NCI-H128 (cell line): ENCODE results near the gene C14orf180.

Experiments
- DNase-seq: peaks from one replicate; lab custom pipeline; 2025; ENCODE audit not compliant: unreplicated experiment; lab: John Stamatoyannopoulos, UW

Gene C14orf180

DNA sequence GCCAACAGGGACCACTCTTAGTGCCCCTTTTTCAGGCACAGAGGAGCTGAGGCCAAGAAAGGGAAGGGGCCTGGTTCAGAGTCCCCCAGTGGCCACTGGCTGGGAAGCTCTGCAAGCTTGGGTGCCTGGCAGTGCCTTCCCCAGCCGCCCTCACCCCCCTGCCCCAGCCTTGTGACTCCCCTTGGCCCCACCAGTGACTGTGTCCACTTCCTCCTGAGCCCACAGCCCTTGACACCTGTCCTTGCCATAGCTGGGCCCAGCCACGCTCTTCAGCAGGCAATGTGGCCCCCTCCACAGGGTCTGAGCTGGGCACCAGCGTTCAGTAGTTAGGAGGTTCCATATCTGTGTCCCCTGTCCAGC is 19.0 kb upstream of the C14orf180 start:
- no peak for DNase-seq

DNA sequence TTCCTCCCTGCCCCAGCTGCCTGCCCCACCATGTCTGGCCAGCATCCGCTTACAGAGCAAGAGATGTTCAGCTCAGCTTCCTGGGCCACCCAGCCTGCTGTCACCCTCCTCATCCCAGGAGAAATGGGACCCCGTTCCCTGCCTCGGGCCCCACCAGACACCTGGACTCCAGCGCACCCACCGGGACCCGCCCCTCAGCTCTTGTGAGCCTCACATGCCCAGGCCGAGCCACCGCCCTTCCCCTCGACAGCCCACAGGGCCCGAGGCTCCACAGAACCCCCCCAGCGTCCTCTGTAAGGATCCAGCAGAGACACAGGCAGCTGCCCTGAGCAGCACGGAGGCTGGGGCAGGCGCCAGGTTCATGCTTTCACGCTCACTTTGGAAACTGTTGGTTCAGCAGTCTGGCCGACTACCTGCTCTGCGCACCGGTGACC is 18.4 kb upstream of the C14orf180 start:
- no peak for DNase-seq

- no peak for DNase-seq
Measured at GRCh38 chr14:104561632-104562495, 17.7 kb upstream of the C14orf180 start.

DNA sequence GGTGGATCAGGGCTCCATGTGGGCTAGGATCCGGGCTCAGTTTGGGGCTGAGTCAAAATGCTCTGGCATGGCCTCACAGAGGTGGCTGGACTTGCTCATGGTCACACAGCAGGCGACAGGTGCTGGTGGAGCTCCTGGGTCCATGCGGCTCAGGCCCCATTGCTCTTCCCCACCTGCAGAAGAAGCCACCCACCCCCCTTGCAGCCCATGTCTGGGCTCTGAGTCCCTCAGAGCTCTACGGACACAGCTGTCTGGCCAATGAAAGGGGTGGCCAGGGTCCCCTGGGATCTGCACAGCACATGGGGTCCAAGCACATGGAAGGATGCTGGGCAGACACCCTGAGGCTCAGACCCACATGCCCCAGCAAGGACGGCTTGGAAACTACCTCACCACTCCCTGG is 17.0 kb upstream of the C14orf180 start:
- no peak for DNase-seq

- no peak for DNase-seq
Measured at GRCh38 chr14:104563191-104563741, 16.3 kb upstream of the C14orf180 start.

GRCh38 chr14:104563742-104564615 is 15.6 kb upstream of the C14orf180 start:
- DNase-seq = peak; percentile 57

DNA sequence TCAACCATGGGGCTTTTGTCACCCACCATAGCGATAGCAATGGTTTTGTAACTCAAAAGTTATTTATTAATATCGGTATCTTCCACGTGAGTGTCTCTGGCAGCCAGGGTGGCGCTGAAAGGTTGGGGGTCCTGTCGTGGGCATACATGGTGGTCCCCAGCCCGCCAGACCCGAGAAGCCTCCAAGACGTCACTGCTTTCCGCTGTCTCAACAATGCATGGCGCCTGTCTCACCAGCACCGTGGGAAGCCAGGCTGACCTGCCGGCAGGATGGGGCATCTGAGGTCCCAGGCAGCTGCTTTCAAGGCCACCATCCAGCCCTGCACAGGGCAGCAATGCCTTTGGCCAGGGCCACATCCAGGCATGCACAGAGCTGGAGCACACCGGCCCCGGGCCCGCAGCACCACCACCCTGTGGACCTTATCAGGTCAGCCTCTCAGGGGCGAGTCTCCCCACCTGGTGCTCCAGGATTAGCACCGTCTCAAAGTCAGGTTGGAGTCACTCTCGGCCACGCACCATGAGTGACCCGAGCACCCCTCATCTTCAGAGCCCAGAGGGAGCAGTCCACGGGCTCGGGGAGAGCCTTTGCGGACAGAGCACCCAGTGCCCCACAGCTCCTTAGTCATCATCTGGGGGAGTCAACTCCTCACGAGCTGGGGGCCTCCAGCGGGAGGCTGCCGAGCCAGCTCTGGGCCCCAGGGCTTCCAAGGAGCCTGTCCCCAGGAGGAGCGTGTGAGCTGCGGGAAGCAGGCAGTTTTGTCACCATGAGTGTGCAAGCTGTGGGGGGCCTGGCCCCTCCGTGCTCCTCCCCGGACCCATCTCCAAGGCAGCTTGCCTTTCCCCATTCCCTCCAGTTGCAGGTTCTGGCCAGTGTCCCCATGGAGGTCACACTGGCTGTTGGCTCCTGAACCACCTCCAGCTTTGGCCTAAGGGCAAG is 14.6 kb upstream of the C14orf180 start:
- DNase-seq = no peak

DNA sequence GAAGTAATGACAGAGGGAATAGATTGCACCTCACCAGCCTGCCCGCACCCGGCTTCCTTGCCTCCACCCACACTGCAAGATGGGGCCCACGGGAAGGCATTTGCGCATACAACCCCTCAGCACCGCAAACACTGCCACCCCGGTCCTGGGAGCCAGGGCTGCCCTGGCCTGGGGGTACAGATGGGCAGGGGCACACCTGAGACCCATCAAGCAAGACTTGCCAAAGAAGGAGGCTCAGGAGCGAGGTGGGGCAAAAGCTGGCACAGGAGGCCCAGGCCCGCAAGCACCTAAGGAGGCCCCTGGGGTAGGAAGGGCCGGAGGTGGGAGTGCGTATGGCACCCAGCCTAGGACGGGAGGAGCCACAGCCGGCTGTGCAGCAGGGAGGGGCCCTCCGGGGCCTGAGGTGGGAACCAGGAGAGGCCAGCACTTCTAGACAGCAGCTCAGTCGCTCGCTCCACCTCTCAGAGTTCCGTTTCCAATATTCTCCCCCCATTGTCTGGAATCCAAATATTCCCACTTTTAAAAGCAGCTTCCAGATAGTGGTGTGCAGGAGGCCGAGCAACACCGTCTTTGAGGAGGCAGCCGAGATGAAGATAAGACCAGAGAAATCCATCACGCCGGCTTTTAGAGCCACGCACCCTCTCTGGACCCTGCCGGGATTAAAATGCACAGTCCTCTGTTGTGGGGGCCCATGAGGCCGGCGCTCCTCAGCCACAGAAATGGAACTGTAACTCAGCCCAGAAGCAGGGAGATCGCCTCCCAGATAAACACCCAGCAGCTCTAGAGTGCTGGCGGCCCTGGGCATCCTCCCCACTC is 12.2 kb upstream of the C14orf180 start:
- no peak for DNase-seq

GRCh38 chr14:104567957-104568225 is 11.7 kb upstream of the C14orf180 start:
- no peak for DNase-seq

DNA sequence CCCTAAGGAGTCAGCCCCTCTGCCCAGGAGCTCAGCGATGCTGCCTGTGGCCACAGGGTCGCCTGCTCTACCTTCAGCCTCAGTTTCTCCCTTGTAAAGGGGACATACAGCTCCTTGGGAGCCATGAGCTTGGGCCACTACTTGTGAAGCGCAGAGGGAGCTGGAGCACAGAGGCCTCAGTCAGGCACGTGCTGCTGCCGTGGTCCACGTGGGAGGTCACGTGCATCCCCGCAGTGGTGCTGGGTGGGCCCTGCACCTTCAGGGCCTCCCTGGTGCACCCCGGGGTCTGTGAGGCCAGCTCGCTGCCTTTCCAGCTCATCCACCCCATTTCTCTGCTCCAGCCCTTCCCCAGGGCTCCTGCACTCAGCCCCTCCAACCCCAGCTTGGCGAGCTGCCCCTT is 10.9 kb upstream of the C14orf180 start:
- no peak for DNase-seq

GRCh38 chr14:104569435-104569834 is 10.1 kb upstream of the C14orf180 start:
- no peak for DNase-seq

DNA sequence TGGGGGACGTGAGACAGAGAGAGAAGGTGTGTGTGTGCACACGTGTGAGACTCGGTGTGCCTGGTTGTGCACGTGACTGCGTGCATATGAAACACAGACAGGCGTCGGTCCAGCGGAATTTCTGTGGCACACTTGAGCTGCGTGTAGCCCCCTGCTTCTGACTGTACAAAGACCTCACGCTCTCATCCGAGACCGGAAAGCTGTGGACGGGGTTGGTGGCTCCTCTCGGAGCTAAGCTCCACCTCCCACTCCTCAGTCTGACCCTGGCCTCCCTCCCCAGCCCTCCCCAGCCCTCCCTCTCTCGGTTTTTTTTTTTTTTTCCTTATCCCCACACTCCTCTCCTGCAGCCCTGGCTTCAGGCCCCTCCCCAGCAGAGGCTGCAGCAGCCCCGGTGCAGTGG is 8.3 kb upstream of the C14orf180 start:
- DNase-seq = no peak

- DNase-seq = no peak
Measured at GRCh38 chr14:104572024-104572626, 7.4 kb upstream of the C14orf180 start.

- DNase-seq = no peak
Measured at GRCh38 chr14:104572668-104573067, 6.9 kb upstream of the C14orf180 start.

- DNase-seq = no peak
Measured at GRCh38 chr14:104573930-104574329, 5.6 kb upstream of the C14orf180 start.

- no peak for DNase-seq
Measured at GRCh38 chr14:104574536-104574935, 5.0 kb upstream of the C14orf180 start.

- DNase-seq = no peak
Measured at GRCh38 chr14:104574978-104575583, 4.5 kb upstream of the C14orf180 start.

DNA sequence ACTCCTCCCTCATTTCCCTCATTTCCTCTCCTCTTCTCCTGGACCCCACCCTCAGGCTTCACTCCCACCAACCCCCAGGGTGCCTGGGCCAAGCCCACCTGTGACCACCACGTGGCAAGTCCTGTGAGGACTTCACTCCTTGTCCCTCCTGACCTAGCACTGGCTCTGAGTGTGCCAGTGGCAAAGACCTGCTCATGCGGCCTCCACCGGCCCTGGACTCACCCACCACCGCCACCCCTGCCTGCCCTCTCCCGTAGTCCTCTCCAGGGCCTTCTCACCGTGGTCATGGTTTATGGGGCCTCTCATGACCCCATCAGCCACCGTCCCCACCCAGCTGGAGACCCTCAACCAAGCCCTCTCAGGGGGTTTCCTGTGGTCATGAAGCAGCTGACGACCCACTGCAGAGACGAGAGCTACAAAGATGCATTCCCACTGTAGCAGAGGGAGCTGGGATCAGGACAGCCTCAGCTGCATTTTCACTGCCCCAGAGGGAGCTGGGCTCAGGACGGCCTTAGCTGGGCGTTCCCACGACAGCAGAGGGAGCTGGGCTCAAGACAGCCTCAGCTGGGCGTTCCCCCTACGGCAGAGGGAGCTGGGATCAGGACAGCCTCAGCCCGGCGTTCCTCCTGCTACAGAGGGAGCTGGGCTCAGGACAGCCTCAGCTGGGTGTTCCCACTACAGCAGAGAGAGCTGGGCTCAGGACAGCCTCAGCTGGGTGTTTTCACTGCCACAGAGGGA is 3.2 kb upstream of the C14orf180 start:
- DNase-seq = no peak

- DNase-seq = no peak
Measured at GRCh38 chr14:104576970-104577332, 2.6 kb upstream of the C14orf180 start.
